ENCODE measurements around the gene VASH1. TPM values are rescaled to one million over a fixed set of nuclear protein-coding genes. Genes with fewer than 3 reads are reported as not detected.

Gene VASH1
- polyA plus RNA-seq, 1 of the 3 experiments (the other 2 are of a cell fraction) = 4.9 TPM

DNA sequence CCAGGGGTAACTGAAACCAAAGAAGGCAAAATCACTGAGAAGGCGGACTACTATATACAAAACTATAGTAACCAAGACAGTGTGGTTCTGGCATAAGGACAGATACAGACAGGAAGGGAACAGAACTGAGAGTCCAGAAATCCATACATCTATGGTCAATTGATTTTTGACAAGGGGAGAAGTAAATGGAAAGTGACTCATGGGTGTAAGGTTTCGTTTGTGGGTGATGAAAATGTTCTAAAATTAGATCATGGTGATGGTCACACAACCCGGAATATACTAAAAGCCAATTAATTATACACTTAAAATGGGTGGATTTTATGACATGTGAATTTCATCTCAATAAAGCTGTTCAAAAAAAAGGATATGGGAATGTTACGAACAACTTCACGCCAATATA, 32.7 kb downstream of the VASH1 start:
- H3K4me2 ChIP-seq = no peak overlapping the region
- no peak overlapping the region for H2AFZ ChIP-seq (ENCODE audit: low read depth)
- H3F3A ChIP-seq (replicated peaks; ENCODE audit: insufficient read depth) = no peaks in the 10 kb centered on the region
- TF ChIP-seq REST (IDR thresholded peaks at IDR 0.05; ENCODE audit: low read depth, low read length) (no peak), TAF1 (IDR thresholded peaks at IDR 0.05; ENCODE audit: borderline replicate concordance, low read depth, low read length) (no peak), EP300 (IDR thresholded peaks at IDR 0.05; ENCODE audit: borderline replicate concordance in 1 of 2, low read depth in 1 of 2, low read length in 1 of 2) (no peak), CTCF (IDR thresholded peaks at IDR 0.05) (no peak), TCF12 (IDR thresholded peaks at IDR 0.05) (no peak), ZBTB33 (IDR thresholded peaks at IDR 0.05; ENCODE audit: borderline replicate concordance, low read depth) (no peak), RAD21 (IDR thresholded peaks at IDR 0.05; ENCODE audit: low read length) (no peak), NFIC (IDR thresholded peaks at IDR 0.05; ENCODE audit: borderline replicate concordance) (no peak), YY1 (IDR thresholded peaks at IDR 0.05; ENCODE audit: low read depth) (no peak), MEF2A (IDR thresholded peaks at IDR 0.05; ENCODE audit: borderline replicate concordance, low read depth) (no peak), SMC3 (IDR thresholded peaks at IDR 0.05; ENCODE audit: low read depth, low read length) (no peak), JUND (IDR thresholded peaks at IDR 0.05) (no peak)
- TF ChIP-seq, protein P1, sequence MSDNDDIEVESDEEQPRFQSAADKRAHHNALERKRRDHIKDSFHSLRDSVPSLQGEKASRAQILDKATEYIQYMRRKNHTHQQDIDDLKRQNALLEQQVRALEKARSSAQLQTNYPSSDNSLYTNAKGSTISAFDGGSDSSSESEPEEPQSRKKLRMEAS (IDR thresholded peaks at IDR 0.05; ENCODE audit: low read depth) = no peak
- no peak overlapping the region for H3K27ac ChIP-seq (ENCODE audit: low read depth in 2 of 2, low read length in 1 of 2)
- H3K9me3 ChIP-seq = peaks cover 10% of the 10 kb centered on the region; the same call in 1 of the 2 replicates
- ChIA-PET CTCF (no interaction called here), POLR2A (interaction anchor here (0.6 kb wide), 1 partner anchor 474 kb away, joined by 3 read pairs; no protein-coding TSS in a partner anchor)
- 81% methylated on average over 5 of the region's 5 CpGs for WGBS (ENCODE audit: low lambda C conversion rate)
- H3K4me1 ChIP-seq (ENCODE audit: control insufficient read depth in 1 of 2, insufficient read depth in 2 of 2, low read depth in 1 of 2, low read length in 1 of 2) = no peaks in the 10 kb centered on the region
- H3K9ac ChIP-seq = no peak overlapping the region
- no peak overlapping the region for H3K4me3 ChIP-seq (ENCODE audit: low read depth in 2 of 2, low read length in 1 of 2)
- H3K36me3 ChIP-seq (replicated peaks in 1 of 2; ENCODE audit: control insufficient read depth in 1 of 2, insufficient read depth in 2 of 2, low read length in 1 of 2) = peaks cover 5 to 22% of the 10 kb centered on the region in 2 experiments
- no peaks in the 10 kb centered on the region for H3K27me3 ChIP-seq (ENCODE audit: insufficient read depth)
- no peaks in the 10 kb centered on the region for H3K79me2 ChIP-seq (ENCODE audit: insufficient read depth)
- H3K9me2 ChIP-seq = no peaks in the 10 kb centered on the region
- H4K20me1 ChIP-seq (ENCODE audit: insufficient read depth) = no peaks in the 10 kb centered on the region
- no peak for DNase-seq

Measured in SK-N-SH (cell line).